Measurements from ENCODE around the gene FAM13B.
"Not testable (repeated sequence)": the region's sequence is repeated elsewhere in the genome, so short reads cannot be mapped to it uniquely, and the experiment has no call there.

The FAM13B gene

DNA sequence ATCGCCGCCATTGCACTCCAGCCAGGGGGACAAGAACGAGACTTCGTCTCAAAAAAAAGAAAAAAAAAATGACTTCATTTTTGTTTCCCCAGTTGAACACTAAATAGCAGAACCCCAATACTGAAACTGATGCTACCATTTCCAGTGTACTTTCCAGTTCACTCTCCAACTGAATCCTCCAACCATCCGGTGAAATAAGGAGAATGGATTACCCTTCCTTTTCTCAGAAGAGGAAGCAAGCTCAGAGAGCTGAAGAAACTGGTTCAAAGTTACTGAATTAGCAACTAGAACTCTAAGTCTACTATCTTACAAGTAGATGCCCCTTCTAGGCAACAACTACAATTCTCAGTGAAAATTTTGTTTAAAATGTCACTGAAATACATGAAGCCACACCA lies 3.9 kb downstream of the FAM13B start:
- no peak overlapping the region for H3K9ac ChIP-seq
- H3K27ac ChIP-seq, result no peak overlapping the region
- H3K36me3 ChIP-seq (ENCODE audit: control insufficient read depth, insufficient read depth, low read length), result no peaks in the 10 kb centered on the region
- TF ChIP-seq, protein P1, sequence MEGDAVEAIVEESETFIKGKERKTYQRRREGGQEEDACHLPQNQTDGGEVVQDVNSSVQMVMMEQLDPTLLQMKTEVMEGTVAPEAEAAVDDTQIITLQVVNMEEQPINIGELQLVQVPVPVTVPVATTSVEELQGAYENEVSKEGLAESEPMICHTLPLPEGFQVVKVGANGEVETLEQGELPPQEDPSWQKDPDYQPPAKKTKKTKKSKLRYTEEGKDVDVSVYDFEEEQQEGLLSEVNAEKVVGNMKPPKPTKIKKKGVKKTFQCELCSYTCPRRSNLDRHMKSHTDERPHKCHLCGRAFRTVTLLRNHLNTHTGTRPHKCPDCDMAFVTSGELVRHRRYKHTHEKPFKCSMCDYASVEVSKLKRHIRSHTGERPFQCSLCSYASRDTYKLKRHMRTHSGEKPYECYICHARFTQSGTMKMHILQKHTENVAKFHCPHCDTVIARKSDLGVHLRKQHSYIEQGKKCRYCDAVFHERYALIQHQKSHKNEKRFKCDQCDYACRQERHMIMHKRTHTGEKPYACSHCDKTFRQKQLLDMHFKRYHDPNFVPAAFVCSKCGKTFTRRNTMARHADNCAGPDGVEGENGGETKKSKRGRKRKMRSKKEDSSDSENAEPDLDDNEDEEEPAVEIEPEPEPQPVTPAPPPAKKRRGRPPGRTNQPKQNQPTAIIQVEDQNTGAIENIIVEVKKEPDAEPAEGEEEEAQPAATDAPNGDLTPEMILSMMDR (IDR thresholded peaks at IDR 0.05), result no peak
- no peak overlapping the region for H2AFZ ChIP-seq
- H3K4me3 ChIP-seq (ENCODE audit: low read depth, low read length), result no peak overlapping the region
- no peak overlapping the region for H3K4me2 ChIP-seq (ENCODE audit: low read length)
- H3K9me3 ChIP-seq (ENCODE audit: control insufficient read depth, low read length), result no peaks in the 10 kb centered on the region
- peaks cover 13% of the 10 kb centered on the region for H3K4me1 ChIP-seq
- H3K79me2 ChIP-seq, result peaks cover 64% of the 10 kb centered on the region
- H3K27me3 ChIP-seq (ENCODE audit: control insufficient read depth, insufficient read depth, low read length), result no peaks in the 10 kb centered on the region

DNA sequence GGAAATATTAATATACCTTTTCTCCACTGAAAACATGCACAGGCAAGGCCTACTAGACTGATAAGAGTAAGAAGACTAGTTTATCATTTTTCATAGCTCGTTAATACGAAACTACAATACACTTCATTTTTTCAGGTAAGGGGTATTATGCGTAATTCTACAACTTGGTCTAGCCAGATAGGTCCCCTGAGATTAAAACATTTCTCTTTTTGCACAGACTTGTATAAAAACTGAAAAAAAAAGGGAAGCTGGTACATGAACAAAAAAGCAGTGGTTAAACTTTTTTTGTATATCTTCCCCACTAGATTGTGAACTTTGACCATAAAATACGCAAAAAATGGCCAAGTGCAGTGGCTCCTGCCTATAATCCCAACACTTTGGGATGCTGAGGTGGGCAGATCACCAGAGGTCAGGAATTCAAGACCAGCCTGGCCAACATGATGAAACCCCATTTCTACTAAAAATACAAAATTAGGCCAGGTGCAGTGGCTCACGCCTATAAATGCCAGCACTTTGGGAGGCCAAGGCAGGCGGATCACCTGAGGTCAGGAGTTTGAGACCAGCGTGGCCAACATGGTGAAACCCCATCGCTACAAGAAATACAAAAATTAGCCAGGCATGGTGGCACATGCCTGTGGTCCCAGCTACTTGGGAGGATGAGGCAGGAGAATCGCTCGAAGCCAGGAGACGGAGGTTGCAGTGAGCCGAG lies 4.5 kb downstream of the FAM13B start:
- not testable (repeated sequence) for H3K9me3 ChIP-seq (ENCODE audit: control insufficient read depth, low read length); H3K4me3 ChIP-seq (ENCODE audit: low read depth, low read length); H3K27me3 ChIP-seq (ENCODE audit: control insufficient read depth, insufficient read depth, low read length); H3K36me3 ChIP-seq (ENCODE audit: control insufficient read depth, insufficient read depth, low read length); H2AFZ ChIP-seq; H3K27ac ChIP-seq; H3K9ac ChIP-seq; H3K4me2 ChIP-seq (ENCODE audit: low read length)
- H3K79me2 ChIP-seq, result peaks cover 70% of the 10 kb centered on the region
- H3K4me1 ChIP-seq, result peaks cover 13% of the 10 kb centered on the region

DNA sequence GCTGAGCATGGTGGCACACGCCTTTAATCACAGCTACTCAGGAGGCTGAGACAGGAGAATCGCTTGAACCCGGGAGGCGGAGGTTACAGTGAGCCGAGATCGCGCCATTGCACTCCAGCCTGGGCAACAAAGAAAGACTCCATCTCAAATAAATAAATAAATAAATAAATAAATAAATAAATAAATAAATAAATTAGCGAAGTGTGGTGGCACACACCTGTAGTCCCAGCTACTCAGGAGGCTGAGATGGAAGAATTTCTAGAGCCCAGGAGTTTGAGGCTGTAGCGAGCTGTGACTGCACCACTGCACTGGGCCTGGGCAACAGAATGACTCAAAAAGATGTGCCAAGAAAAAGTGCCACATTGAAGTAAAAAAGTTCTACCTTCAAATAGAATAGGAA lies 6.1 kb downstream of the FAM13B start:
- not testable (repeated sequence) for H3K36me3 ChIP-seq (ENCODE audit: control insufficient read depth, insufficient read depth, low read length); H3K9ac ChIP-seq; H3K4me2 ChIP-seq (ENCODE audit: low read length); H3K27me3 ChIP-seq (ENCODE audit: control insufficient read depth, insufficient read depth, low read length); H3K9me3 ChIP-seq (ENCODE audit: control insufficient read depth, low read length); H2AFZ ChIP-seq; H3K4me3 ChIP-seq (ENCODE audit: low read depth, low read length); H3K27ac ChIP-seq
- peaks cover 13% of the 10 kb centered on the region for H3K4me1 ChIP-seq
- H3K79me2 ChIP-seq, result peaks cover 76% of the 10 kb centered on the region

DNA sequence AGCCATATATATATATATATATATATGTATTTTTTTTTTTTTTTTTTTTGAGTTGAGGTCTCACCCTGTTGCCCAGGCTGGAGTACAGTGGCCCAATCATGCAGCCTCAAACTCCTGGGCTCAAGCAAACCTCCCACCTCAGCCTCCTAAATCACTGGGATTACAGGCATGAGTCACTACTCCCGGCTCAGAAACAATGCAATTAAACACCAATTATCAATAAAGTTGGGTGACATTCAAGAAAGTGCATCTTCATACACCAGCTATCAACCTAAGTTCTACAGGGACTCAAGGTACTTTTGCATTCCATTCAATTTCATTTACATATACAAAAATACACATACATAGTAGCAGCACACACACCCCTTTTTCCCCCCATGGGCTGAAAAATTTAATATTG lies 7.6 kb downstream of the FAM13B start:
- TF ChIP-seq, protein P1 (IDR thresholded peaks at IDR 0.05), result no peak
- Histone ChIP-seq H3K9ac (no peak overlapping the region), H3K9me3 (ENCODE audit: control insufficient read depth, low read length) (no peaks in the 10 kb centered on the region), H2AFZ (no peak overlapping the region), H3K27ac (no peak overlapping the region), H3K4me3 (ENCODE audit: low read depth, low read length) (no peak overlapping the region), H3K4me2 (ENCODE audit: low read length) (no peak overlapping the region), H3K36me3 (ENCODE audit: control insufficient read depth, insufficient read depth, low read length) (no peaks in the 10 kb centered on the region), H3K27me3 (ENCODE audit: control insufficient read depth, insufficient read depth, low read length) (no peaks in the 10 kb centered on the region), H3K4me1 (peaks cover 13% of the 10 kb centered on the region), H3K79me2 (peaks cover 65% of the 10 kb centered on the region)

DNA sequence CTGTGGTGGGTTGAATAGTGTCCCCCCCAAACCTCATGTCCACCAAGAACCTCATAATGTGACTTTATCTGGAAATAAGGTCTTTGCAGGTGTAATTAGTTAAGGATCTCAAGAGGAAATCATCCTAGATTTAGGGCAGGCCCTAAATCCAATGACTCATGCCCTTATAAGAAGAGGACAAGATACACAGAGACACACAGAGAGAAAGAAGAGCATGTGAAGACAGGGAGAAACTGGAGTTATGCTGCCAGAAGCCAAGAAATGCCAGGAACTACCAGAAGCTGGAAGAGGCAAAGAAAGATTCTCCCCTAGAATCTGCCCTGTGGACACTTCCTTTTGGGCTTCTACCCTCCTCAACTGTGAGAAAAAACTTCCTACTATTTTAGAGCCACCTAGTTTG lies 8.8 kb downstream of the FAM13B start:
- H3K36me3 ChIP-seq (ENCODE audit: control insufficient read depth, insufficient read depth, low read length), result no peaks in the 10 kb centered on the region
- H3K4me1 ChIP-seq, result peaks cover 13% of the 10 kb centered on the region
- no peak overlapping the region for H3K9ac ChIP-seq
- TF ChIP-seq, protein P1 (IDR thresholded peaks at IDR 0.05), result no peak
- H3K4me3 ChIP-seq (ENCODE audit: low read depth, low read length), result no peak overlapping the region
- H3K79me2 ChIP-seq, result peaks cover 63% of the 10 kb centered on the region
- H3K9me3 ChIP-seq (ENCODE audit: control insufficient read depth, low read length), result no peaks in the 10 kb centered on the region
- no peak overlapping the region for H3K27ac ChIP-seq
- H3K4me2 ChIP-seq (ENCODE audit: low read length), result no peak overlapping the region
- H2AFZ ChIP-seq, result no peak overlapping the region
- no peaks in the 10 kb centered on the region for H3K27me3 ChIP-seq (ENCODE audit: control insufficient read depth, insufficient read depth, low read length)

DNA sequence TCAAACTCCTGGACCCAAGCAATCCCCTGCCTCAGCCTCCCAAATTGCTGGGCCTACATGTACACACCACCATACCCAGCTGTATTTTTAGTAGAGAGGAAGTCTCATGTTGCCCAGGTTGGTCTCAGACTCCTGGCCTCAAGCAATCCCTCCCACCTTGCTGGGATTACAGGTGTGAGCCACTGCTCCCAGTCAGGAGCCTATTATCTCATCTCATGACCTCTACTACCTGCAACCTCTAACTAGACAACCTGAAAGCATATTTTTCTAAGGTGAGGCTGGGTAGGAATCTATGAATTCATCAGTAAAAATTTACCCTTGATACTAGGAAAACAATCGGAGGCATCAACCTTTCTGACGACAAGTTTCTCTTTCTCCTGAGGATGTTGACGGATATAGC lies 10.0 kb downstream of the FAM13B start:
- no peak overlapping the region for H3K4me2 ChIP-seq (ENCODE audit: low read length)
- H3K9ac ChIP-seq, result no peak overlapping the region
- H3K27me3 ChIP-seq (ENCODE audit: control insufficient read depth, insufficient read depth, low read length), result no peaks in the 10 kb centered on the region
- H3K27ac ChIP-seq, result no peak overlapping the region
- TF ChIP-seq, protein P1 (IDR thresholded peaks at IDR 0.05), result no peak
- peaks cover 56% of the 10 kb centered on the region for H3K79me2 ChIP-seq
- H2AFZ ChIP-seq, result no peak overlapping the region
- peaks cover 9% of the 10 kb centered on the region for H3K4me1 ChIP-seq
- H3K4me3 ChIP-seq (ENCODE audit: low read depth, low read length), result no peak overlapping the region
- no peaks in the 10 kb centered on the region for H3K9me3 ChIP-seq (ENCODE audit: control insufficient read depth, low read length)
- H3K36me3 ChIP-seq (ENCODE audit: control insufficient read depth, insufficient read depth, low read length), result no peaks in the 10 kb centered on the region
